H1 (cell line): ENCODE data around the gene ELOVL3. TPM values are rescaled to one million over a fixed set of nuclear protein-coding genes. Genes with fewer than 3 reads are reported as not detected.

Experiments used
- ATF2 ChIP-seq: IDR thresholded peaks from 2 replicates; pipeline ENCODE4 v1.6.1; 2012; ENCODE audit warnings: low read length, inconsistent platforms
- polyA plus RNA-seq, 7 experiments: library from polyadenylated mRNA; depleted of rRNA in 3 of 7; stranded (reverse) in 5 of 7; unstranded in 2 of 7; fragments of >200 nt in 5 of 7; fragments of 200-250 nt in 2 of 7; gene quantifications; 1 replicate in 5 of 7; 2 replicates in 1 of 7; 4 replicates in 1 of 7; pipeline versions ENCODE4 v1.2.1 to v1.2.3, GENCODE V29; 2011 to 2013; ENCODE audit warnings: missing spikeins in 2 of 7, mixed read lengths in 2 of 7
- total RNA-seq: library from RNA; stranded (reverse); fragmentation: NEBNext Ultra II Directional; extraction: Animal tissue kit (Norgen Biotek cat#: 25700); gene quantifications from 2 replicates; pipeline ENCODE4 v1.2.1, GENCODE V29; 2021

The ELOVL3 gene
- total and polyA plus RNA-seq, 2 of the 8 experiments (the other 6 are each of a cell fraction or from before 2014, with no cell fraction given), result 0.27 TPM; not detected in 1

DNA sequence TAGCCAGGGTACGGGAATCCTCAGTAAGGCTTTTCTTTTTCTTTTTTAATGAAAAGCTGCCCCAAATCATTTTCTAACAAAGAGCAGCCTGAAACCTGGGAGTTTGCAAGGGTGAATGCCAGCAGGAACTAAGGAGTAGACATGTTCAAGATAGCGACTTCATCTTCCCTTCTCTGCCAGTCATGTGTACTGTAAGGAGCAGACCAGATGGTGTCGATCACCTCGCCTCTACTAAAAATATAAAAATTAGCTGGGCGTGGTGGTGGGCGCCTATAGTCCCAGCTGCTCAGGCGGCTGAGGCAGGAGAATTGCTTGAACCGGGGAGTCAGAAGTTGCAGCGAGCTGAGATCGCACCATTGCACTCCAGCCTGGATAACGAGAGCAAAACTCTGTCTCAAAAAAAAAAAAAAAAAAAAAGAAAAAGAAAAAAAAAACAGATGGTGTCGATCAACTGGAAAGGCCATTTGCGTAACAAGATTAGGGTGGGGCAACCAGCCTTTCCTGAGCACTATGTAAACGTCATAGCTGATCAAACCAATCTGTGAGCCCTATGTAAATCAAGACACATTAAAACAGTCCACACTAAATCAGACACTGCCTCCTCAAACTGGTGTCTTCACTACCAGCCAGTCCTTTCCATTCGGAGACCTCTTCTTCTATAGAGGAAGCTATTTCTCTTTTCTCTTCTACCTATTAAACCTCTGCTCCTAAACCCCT is 40.1 kb upstream of the ELOVL3 start (continued):
- TF ChIP-seq ATF2, result no peak
